ENCODE measurements around the gene HMGB4.

HMGB4 gene

DNA sequence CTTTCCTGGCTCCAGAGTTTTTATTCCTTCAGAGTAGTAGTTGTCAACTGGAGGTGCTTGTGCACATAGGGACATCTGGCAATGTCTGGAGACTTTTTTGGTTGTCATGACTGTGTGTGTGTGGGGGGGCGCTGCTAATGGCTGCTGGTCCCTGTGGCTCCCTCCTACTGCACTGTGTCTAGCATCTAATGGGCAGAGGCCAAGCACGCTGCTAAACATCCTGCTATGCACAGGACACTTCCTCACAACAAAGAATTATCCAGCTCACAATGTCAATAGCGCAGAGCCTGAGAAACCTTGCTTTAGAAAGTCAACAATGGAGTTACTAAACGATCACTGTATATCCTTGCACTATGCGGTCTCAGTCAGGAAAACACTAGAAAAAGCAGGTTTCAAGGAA, 19.7 kb upstream of the HMGB4 start:
- Histone ChIP-seq H3K4me2 (ENCODE audit: low read depth, low read length) (no peak overlapping the region), H3K36me3 (replicated peaks; ENCODE audit: insufficient read depth, low read length) (no peaks in the 10 kb centered on the region), H3K9ac (ENCODE audit: low read length) (no peak overlapping the region), H3K9me3 (replicated peaks; ENCODE audit: insufficient read depth, low read length) (no peaks in the 10 kb centered on the region), H3K4me1 (ENCODE audit: low read length) (no peaks in the 10 kb centered on the region), H2AFZ (ENCODE audit: low read length) (no peak overlapping the region), H3K27ac (ENCODE audit: low read length) (no peak overlapping the region), H3K79me2 (ENCODE audit: low read length) (no peaks in the 10 kb centered on the region), H3F3A (ENCODE audit: insufficient read depth, low read length) (no peaks in the 10 kb centered on the region), H3K27me3 (replicated peaks; ENCODE audit: insufficient read depth, low read length) (peaks cover 57% of the 10 kb centered on the region), H3K4me3 (ENCODE audit: low read length) (no peak overlapping the region), H4K20me1 (ENCODE audit: insufficient read depth, low read length) (no peaks in the 10 kb centered on the region), H3K9me2 (replicated peaks; ENCODE audit: insufficient read depth, low read length) (no peaks in the 10 kb centered on the region)
- no peak for DNase-seq
- TF ChIP-seq CTCF (IDR thresholded peaks at IDR 0.05; ENCODE audit: low read length), result no peak
- no peak for TF ChIP-seq EZH2 (optimal IDR thresholded peaks at IDR 0.05; ENCODE audit: low read depth, low read length)
- TF ChIP-seq EZH2phosphoT487 (IDR thresholded peaks at IDR 0.05; ENCODE audit: low read length), result no peak

GRCh38 chr1:33846861-33847260, 17.0 kb upstream of the HMGB4 start:
- Histone ChIP-seq H3K4me1 (ENCODE audit: low read length) (no peaks in the 10 kb centered on the region), H3K9me3 (replicated peaks; ENCODE audit: insufficient read depth, low read length) (no peaks in the 10 kb centered on the region), H3K27ac (ENCODE audit: low read length) (no peak overlapping the region), H3K27me3 (replicated peaks; ENCODE audit: insufficient read depth, low read length) (peaks cover 51% of the 10 kb centered on the region; the same call in 1 of the 2 replicates), H3K4me2 (ENCODE audit: low read depth, low read length) (no peak overlapping the region), H2AFZ (ENCODE audit: low read length) (no peak overlapping the region), H3K36me3 (replicated peaks; ENCODE audit: insufficient read depth, low read length) (no peaks in the 10 kb centered on the region), H3K4me3 (ENCODE audit: low read length) (no peak overlapping the region), H3F3A (ENCODE audit: insufficient read depth, low read length) (no peaks in the 10 kb centered on the region), H3K9ac (ENCODE audit: low read length) (no peak overlapping the region), H3K79me2 (ENCODE audit: low read length) (no peaks in the 10 kb centered on the region), H4K20me1 (ENCODE audit: insufficient read depth, low read length) (no peaks in the 10 kb centered on the region), H3K9me2 (replicated peaks; ENCODE audit: insufficient read depth, low read length) (no peaks in the 10 kb centered on the region)
- TF ChIP-seq CTCF (IDR thresholded peaks at IDR 0.05; ENCODE audit: low read length) (no peak), EZH2 (optimal IDR thresholded peaks at IDR 0.05; ENCODE audit: low read depth, low read length) (no peak), EZH2phosphoT487 (IDR thresholded peaks at IDR 0.05; ENCODE audit: low read length) (no peak)
- no peak for DNase-seq

- no peaks in the 10 kb centered on the region for H3F3A ChIP-seq (ENCODE audit: insufficient read depth, low read length)
- H4K20me1 ChIP-seq (ENCODE audit: insufficient read depth, low read length), result no peaks in the 10 kb centered on the region
- no peak for DNase-seq
- H3K9ac ChIP-seq (ENCODE audit: low read length), result no peak overlapping the region
- H3K4me2 ChIP-seq (ENCODE audit: low read depth, low read length), result no peak overlapping the region
- H3K4me1 ChIP-seq (ENCODE audit: low read length), result no peaks in the 10 kb centered on the region
- H3K36me3 ChIP-seq (replicated peaks; ENCODE audit: insufficient read depth, low read length), result no peaks in the 10 kb centered on the region
- H3K4me3 ChIP-seq (ENCODE audit: low read length), result no peak overlapping the region
- no peak overlapping the region for H3K27ac ChIP-seq (ENCODE audit: low read length)
- H3K79me2 ChIP-seq (ENCODE audit: low read length), result no peaks in the 10 kb centered on the region
- no peak overlapping the region for H2AFZ ChIP-seq (ENCODE audit: low read length)
- no peaks in the 10 kb centered on the region for H3K9me2 ChIP-seq (replicated peaks; ENCODE audit: insufficient read depth, low read length)
- TF ChIP-seq CTCF (IDR thresholded peaks at IDR 0.05; ENCODE audit: low read length), result no peak
- TF ChIP-seq EZH2phosphoT487 (IDR thresholded peaks at IDR 0.05; ENCODE audit: low read length), result no peak
- no peak for TF ChIP-seq EZH2 (optimal IDR thresholded peaks at IDR 0.05; ENCODE audit: low read depth, low read length)
- H3K9me3 ChIP-seq (replicated peaks; ENCODE audit: insufficient read depth, low read length), result no peaks in the 10 kb centered on the region
- peaks cover 52% of the 10 kb centered on the region; the same call in 1 of the 2 replicates for H3K27me3 ChIP-seq (replicated peaks; ENCODE audit: insufficient read depth, low read length)
Measured at GRCh38 chr1:33848205-33848937, 15.5 kb upstream of the HMGB4 start.
